Motor neuron (in vitro differentiated cells): ENCODE measurements around the gene POLG. TPM values are rescaled to one million over a fixed set of nuclear protein-coding genes. Genes with fewer than 3 reads are reported as not detected.

Experiments
- ATAC-seq, 8 experiments: fragments of 200-7000 bp; cut with Tn5 transposase; replicated peaks in 6 of 8; 2 replicates each; pipeline ENCODE4 v1.8.0; 2021; ENCODE audit warnings: mild to moderate bottlenecking in 8 of 8, moderate library complexity in 8 of 8
- H3K27ac ChIP-seq, 2 donors: fragments of 250-450 bp; sonication (Bioruptor Pico); 2 replicates each; pipeline ENCODE4 v1.9.0; 2021; ENCODE audit warnings: antibody characterized with exemption in 2 of 2, mild to moderate bottlenecking in 2 of 2, moderate library complexity in 1 of 2
- H3K4me1 ChIP-seq, 2 donors: fragments of 250-450 bp; sonication (Bioruptor Pico); replicated peaks in 1 of 2; 2 replicates each; pipeline ENCODE4 v1.6.1; 2021; ENCODE audit warnings: antibody characterized with exemption in 2 of 2, mild to moderate bottlenecking in 2 of 2, moderate library complexity in 1 of 2
- H3K4me3 ChIP-seq, 5 donors: fragments of 250-450 bp; sonication (Bioruptor Pico); 2 replicates each; pipeline ENCODE4 v1.9.0; 2021; ENCODE audit warnings: antibody characterized with exemption in 5 of 5, mild to moderate bottlenecking in 5 of 5, moderate library complexity in 4 of 5
- WGBS, 10 experiments: fragments of 450-650 bp; shearing (Covaris generic); methylation state at CpG; one replicate each; pipeline ENCODE4 v1.0.0; 2022; 5-methylcytosine and 5-hydroxymethylcytosine counted together
- in situ Hi-C, 9 experiments: fragments of 400-800 bp; cut with MboI; loops; one replicate each; pipeline ENCODE4 v1.15.0; 2021; ENCODE audit warnings: low sequenced_read_pairs in 9 of 9, low pct_unique_long_range_greater_than_20kb in 2 of 9; ENCODE audit not compliant: unreplicated experiment in 9 of 9
- total RNA-seq, 8 experiments: library from RNA; unstranded; fragments of 300-600 nt; gene quantifications; 2 replicates each; pipeline versions ENCODE4 v1.2.3 to v1.2.4, GENCODE V29; 2022

The POLG gene
- total RNA-seq, 8 experiments from 2014 or later: 15.6 to 55.0 (median 23.4) TPM

- no peak for ATAC-seq
- in situ Hi-C loops: no loop called here
- H3K4me3 ChIP-seq: no peak overlapping the region
- H3K4me1 ChIP-seq: no peaks in the 10 kb centered on the region
- H3K27ac ChIP-seq: no peak overlapping the region
- 80 to 100% (median 100%) methylated on average over 1 of the region's 6 CpGs; no CpG with 5 or more reads in 7 of the 10 experiments for WGBS, 10 experiments
Observed at GRCh38 chr15:89323825-89324224, 10.8 kb downstream of the POLG start.

GRCh38 chr15:89322822-89323221 is 11.8 kb downstream of the POLG start:
- no peak overlapping the region for H3K4me3 ChIP-seq
- no peak for ATAC-seq
- 72 to 100% (median 86%) methylated on average over 1 to 15 of the region's 15 CpGs; no CpG with 5 or more reads in 2 of the 10 experiments for WGBS, 10 experiments
- in situ Hi-C loops: no loop called here
- no peaks in the 10 kb centered on the region for H3K4me1 ChIP-seq
- H3K27ac ChIP-seq: no peak overlapping the region

GRCh38 chr15:89321521-89322410 is 12.9 kb downstream of the POLG start:
- no peak overlapping the region for H3K27ac ChIP-seq
- peak in 1 of 8 experiments; percentile 19 for ATAC-seq
- in situ Hi-C loops: no loop called here
- H3K4me1 ChIP-seq: no peaks in the 10 kb centered on the region
- WGBS, 10 experiments: 90 to 100% (median 98%) methylated on average over 1 to 13 of the region's 17 CpGs; no CpG with 5 or more reads in 3 of the 10 experiments
- no peak overlapping the region for H3K4me3 ChIP-seq

GRCh38 chr15:89320200-89320599 is 14.4 kb downstream of the POLG start:
- WGBS, 10 experiments: 86 to 100% (median 96%) methylated on average over 1 to 2 of the region's 2 CpGs; no CpG with 5 or more reads in 4 of the 10 experiments
- H3K4me1 ChIP-seq: no peaks in the 10 kb centered on the region
- H3K27ac ChIP-seq: no peak overlapping the region
- H3K4me3 ChIP-seq: no peak overlapping the region
- no peak for ATAC-seq
- in situ Hi-C loops: no loop called here

GRCh38 chr15:89319678-89320077 is 14.9 kb downstream of the POLG start:
- 85 to 100% (median 90%) methylated on average over 1 to 4 of the region's 9 CpGs; no CpG with 5 or more reads in 3 of the 10 experiments for WGBS, 10 experiments
- H3K4me1 ChIP-seq: no peaks in the 10 kb centered on the region
- H3K4me3 ChIP-seq: no peak overlapping the region
- in situ Hi-C loops: no loop called here
- no peak for ATAC-seq
- no peak overlapping the region for H3K27ac ChIP-seq

GRCh38 chr15:89317186-89317720 is 17.4 kb downstream of the POLG start:
- in situ Hi-C loops: no loop called here
- H3K4me1 ChIP-seq: no peaks in the 10 kb centered on the region
- 80 to 100% (median 89%) methylated on average over 1 to 3 of the region's 4 CpGs; no CpG with 5 or more reads in 6 of the 10 experiments for WGBS, 10 experiments
- ATAC-seq: no peak
- H3K4me3 ChIP-seq: no peak overlapping the region
- no peak overlapping the region for H3K27ac ChIP-seq

- 81 to 100% (median 90%) methylated on average over 2 to 4 of the region's 5 CpGs; no CpG with 5 or more reads in 3 of the 10 experiments for WGBS, 10 experiments
- Histone ChIP-seq H3K4me3 (no peak overlapping the region), H3K27ac (no peak overlapping the region), H3K4me1 (no peaks in the 10 kb centered on the region)
- in situ Hi-C loops: no loop called here
- no peak for ATAC-seq
Observed at GRCh38 chr15:89316504-89316903, 18.1 kb downstream of the POLG start.

- ATAC-seq: no peak
- WGBS, 10 experiments: 67 to 100% (median 84%) methylated on average over 1 to 2 of the region's 2 CpGs; no CpG with 5 or more reads in 1 of the 10 experiments
- H3K27ac ChIP-seq: no peak overlapping the region
- no peaks in the 10 kb centered on the region for H3K4me1 ChIP-seq
- in situ Hi-C loops: no loop called here
- no peak overlapping the region for H3K4me3 ChIP-seq
Observed at GRCh38 chr15:89315375-89315929, 19.2 kb downstream of the POLG start.

GRCh38 chr15:89309993-89310392 is 24.6 kb downstream of the POLG start:
- 50 to 100% (median 82%) methylated on average over 1 to 2 of the region's 2 CpGs; no CpG with 5 or more reads in 2 of the 10 experiments for WGBS, 10 experiments
- in situ Hi-C loops: no loop called here
- no peak overlapping the region for H3K4me3 ChIP-seq
- no peak overlapping the region for H3K27ac ChIP-seq
- H3K4me1 ChIP-seq: no peaks in the 10 kb centered on the region
- no peak for ATAC-seq

GRCh38 chr15:89308236-89308635 is 26.4 kb downstream of the POLG start:
- WGBS, 10 experiments: 67 to 100% (median 100%) methylated on average over 1 to 3 of the region's 3 CpGs; no CpG with 5 or more reads in 6 of the 10 experiments
- H3K4me3 ChIP-seq: no peak overlapping the region
- in situ Hi-C loops: no loop called here
- H3K4me1 ChIP-seq: no peaks in the 10 kb centered on the region
- no peak for ATAC-seq
- no peak overlapping the region for H3K27ac ChIP-seq

DNA sequence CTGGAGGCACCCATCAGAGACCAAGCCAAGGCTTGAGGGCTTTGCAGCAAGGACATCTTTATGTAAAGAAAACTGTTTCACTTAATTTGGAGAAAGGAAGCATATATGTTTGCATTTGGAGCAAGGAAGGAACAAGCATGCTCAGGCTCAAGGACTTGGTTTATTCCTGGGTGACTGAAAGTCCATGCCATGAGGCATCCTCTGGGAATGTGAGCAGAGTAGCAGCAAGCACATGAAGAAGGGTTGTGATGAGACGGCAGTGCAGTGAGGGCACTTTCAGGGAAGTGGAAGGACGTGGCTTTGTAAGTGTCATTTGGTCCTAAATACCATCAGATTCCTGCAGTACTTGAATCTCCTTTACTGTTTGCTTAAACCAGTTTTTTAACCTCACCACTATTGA is 26.8 kb downstream of the POLG start:
- no peak overlapping the region for H3K4me3 ChIP-seq
- H3K27ac ChIP-seq: no peak overlapping the region
- WGBS, 10 experiments: 30 to 100% (median 84%) methylated on average over 1 to 2 of the region's 2 CpGs; no CpG with 5 or more reads in 6 of the 10 experiments
- peak in 1 of 8 experiments; percentile 18 for ATAC-seq
- H3K4me1 ChIP-seq: no peaks in the 10 kb centered on the region
- in situ Hi-C loops: no loop called here

- in situ Hi-C loops: no loop called here
- 50 to 100% (median 100%) methylated on average over 1 to 2 of the region's 2 CpGs; no CpG with 5 or more reads in 3 of the 10 experiments for WGBS, 10 experiments
- Histone ChIP-seq H3K27ac (no peak overlapping the region), H3K4me1 (no peaks in the 10 kb centered on the region), H3K4me3 (no peak overlapping the region)
- peak in 3 of 8 experiments; percentile 52 to 65 (median 61) for ATAC-seq
Observed at GRCh38 chr15:89307046-89307587, 27.5 kb downstream of the POLG start.

- Histone ChIP-seq H3K4me3 (no peak overlapping the region), H3K4me1 (no peaks in the 10 kb centered on the region), H3K27ac (no peak overlapping the region)
- in situ Hi-C loops: no loop called here
- no peak for ATAC-seq
- 92 to 100% (median 100%) methylated on average over 1 to 2 of the region's 3 CpGs; no CpG with 5 or more reads in 3 of the 10 experiments for WGBS, 10 experiments
Observed at GRCh38 chr15:89305395-89305794, 29.2 kb downstream of the POLG start.
